ENCODE data around the gene WDR6. TPM values are rescaled to one million over a fixed set of nuclear protein-coding genes. Genes with fewer than 3 reads are reported as not detected.

Gene WDR6
- total and polyA plus RNA-seq, 10 of the 15 experiments (the other 5 are each of a cell fraction or from before 2014, with no cell fraction given) = 21.3 to 169 (median 107) TPM

DNA sequence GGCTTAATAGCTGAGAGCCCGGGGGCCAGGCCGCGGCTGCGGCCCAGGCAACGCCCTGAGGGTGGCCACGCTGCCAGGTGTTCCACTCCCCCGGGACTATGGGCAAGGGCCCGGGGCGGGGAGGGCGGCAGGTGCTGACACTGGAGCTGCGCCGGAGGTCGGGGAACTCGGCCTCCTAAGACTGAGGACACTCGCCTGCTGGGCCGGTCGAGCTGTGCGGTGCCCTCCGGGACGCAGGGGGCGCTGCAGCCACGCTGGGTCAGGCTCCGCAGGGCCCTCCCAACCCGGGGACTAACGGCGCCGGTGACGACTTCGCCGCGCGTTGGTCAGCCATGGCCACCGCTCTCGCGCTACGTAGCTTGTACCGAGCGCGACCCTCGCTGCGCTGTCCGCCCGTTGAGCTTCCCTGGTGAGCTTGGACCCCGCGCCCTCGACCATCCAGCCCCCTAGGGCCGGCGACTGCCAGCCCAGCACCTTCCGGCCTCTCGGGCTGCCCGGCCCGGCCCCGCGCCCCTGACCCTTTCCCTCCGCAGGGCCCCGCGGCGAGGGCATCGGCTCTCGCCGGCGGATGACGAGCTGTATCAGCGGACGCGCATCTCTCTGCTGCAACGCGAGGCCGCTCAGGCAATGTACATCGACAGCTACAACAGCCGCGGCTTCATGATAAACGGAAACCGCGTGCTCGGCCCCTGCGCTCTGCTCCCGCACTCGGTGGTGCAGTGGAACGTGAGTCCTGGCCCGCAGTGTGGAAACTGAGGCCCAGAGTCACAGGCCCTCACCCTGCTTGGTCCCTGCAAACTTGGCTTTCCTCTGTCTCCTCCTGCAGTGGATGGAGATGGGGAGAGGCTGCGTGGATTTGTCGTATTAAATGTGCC lies 14.9 kb downstream of the WDR6 start, which contains the start of gene NDUFAF3 (continued):
- TF ChIP-seq, protein P1, sequence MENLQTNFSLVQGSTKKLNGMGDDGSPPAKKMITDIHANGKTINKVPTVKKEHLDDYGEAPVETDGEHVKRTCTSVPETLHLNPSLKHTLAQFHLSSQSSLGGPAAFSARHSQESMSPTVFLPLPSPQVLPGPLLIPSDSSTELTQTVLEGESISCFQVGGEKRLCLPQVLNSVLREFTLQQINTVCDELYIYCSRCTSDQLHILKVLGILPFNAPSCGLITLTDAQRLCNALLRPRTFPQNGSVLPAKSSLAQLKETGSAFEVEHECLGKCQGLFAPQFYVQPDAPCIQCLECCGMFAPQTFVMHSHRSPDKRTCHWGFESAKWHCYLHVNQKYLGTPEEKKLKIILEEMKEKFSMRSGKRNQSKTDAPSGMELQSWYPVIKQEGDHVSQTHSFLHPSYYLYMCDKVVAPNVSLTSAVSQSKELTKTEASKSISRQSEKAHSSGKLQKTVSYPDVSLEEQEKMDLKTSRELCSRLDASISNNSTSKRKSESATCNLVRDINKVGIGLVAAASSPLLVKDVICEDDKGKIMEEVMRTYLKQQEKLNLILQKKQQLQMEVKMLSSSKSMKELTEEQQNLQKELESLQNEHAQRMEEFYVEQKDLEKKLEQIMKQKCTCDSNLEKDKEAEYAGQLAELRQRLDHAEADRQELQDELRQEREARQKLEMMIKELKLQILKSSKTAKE (IDR thresholded peaks at IDR 0.05; ENCODE audit: low read depth, poor library complexity, severe bottlenecking) = no peak
- TF ChIP-seq POU2F2 (IDR thresholded peaks at IDR 0.05; ENCODE audit: borderline replicate concordance, low read depth, low read length) (peak; percentile 77; the same call in 1 of the 3 replicates), SMC3 (IDR thresholded peaks at IDR 0.05; ENCODE audit: borderline replicate concordance, low read length) (peak; percentile 9; the same call in 1 of the 2 replicates), BACH1 (IDR thresholded peaks at IDR 0.05; ENCODE audit: borderline replicate concordance) (peak; percentile 76; the same call in 1 of the 2 replicates), NFXL1 (IDR thresholded peaks at IDR 0.05; ENCODE audit: borderline replicate concordance) (no peak), SREBF1 (IDR thresholded peaks at IDR 0.05; ENCODE audit: low read length) (no peak), NBN (IDR thresholded peaks at IDR 0.05) (peak; percentile 34), SRF (IDR thresholded peaks at IDR 0.05; ENCODE audit: low read depth in 2 of 2, low read length in 2 of 2) (no peak), YY1 (IDR thresholded peaks at IDR 0.05; ENCODE audit: low read depth, low read length) (peak; percentile 93), RFX5 (IDR thresholded peaks at IDR 0.05; ENCODE audit: low read depth, low read length) (peak; percentile 59; the same call in 1 of the 2 replicates), MEF2B (IDR thresholded peaks at IDR 0.05; ENCODE audit: partially characterized antibody, poor library complexity, severe bottlenecking) (peak; percentile 96), SMARCA5 (IDR thresholded peaks at IDR 0.05) (peak; percentile 99), IRF4 (IDR thresholded peaks at IDR 0.05; ENCODE audit: low read depth, low read length) (no peak), POLR2AphosphoS5 (IDR thresholded peaks at IDR 0.05; ENCODE audit: low read length) (no peak; the same call in 1 of the 2 replicates), ATF7 (IDR thresholded peaks at IDR 0.05; ENCODE audit: low read depth) (peak; percentile 34; the same call in 1 of the 2 replicates), RCOR1 (conservative IDR thresholded peaks at IDR 0.05; ENCODE audit: low read depth, low read length) (0 out of 2 replicates have a peak, but pooled peaks have one; percentile 53), NR2C2 (IDR thresholded peaks at IDR 0.05; ENCODE audit: borderline replicate concordance, control insufficient read depth, insufficient read length, low read depth) (no peak), NRF1 (conservative IDR thresholded peaks at IDR 0.05; ENCODE audit: low read depth, low read length) (peak; percentile 23; the same call in 1 of the 2 replicates), TCF3 (IDR thresholded peaks at IDR 0.05; ENCODE audit: borderline replicate concordance, insufficient read depth, low read depth, low read length) (peak; percentile 96)
- TF ChIP-seq, protein P2, sequence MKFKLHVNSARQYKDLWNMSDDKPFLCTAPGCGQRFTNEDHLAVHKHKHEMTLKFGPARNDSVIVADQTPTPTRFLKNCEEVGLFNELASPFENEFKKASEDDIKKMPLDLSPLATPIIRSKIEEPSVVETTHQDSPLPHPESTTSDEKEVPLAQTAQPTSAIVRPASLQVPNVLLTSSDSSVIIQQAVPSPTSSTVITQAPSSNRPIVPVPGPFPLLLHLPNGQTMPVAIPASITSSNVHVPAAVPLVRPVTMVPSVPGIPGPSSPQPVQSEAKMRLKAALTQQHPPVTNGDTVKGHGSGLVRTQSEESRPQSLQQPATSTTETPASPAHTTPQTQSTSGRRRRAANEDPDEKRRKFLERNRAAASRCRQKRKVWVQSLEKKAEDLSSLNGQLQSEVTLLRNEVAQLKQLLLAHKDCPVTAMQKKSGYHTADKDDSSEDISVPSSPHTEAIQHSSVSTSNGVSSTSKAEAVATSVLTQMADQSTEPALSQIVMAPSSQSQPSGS (IDR thresholded peaks at IDR 0.05; ENCODE audit: low read length) = no peak
- TF ChIP-seq, protein P3, sequence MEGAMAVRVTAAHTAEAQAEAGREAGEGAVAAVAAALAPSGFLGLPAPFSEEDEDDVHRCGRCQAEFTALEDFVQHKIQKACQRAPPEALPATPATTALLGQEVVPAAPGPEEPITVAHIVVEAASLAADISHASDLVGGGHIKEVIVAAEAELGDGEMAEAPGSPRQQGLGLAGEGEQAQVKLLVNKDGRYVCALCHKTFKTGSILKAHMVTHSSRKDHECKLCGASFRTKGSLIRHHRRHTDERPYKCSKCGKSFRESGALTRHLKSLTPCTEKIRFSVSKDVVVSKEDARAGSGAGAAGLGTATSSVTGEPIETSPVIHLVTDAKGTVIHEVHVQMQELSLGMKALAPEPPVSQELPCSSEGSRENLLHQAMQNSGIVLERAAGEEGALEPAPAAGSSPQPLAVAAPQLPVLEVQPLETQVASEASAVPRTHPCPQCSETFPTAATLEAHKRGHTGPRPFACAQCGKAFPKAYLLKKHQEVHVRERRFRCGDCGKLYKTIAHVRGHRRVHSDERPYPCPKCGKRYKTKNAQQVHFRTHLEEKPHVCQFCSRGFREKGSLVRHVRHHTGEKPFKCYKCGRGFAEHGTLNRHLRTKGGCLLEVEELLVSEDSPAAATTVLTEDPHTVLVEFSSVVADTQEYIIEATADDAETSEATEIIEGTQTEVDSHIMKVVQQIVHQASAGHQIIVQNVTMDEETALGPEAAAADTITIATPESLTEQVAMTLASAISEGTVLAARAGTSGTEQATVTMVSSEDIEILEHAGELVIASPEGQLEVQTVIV (IDR thresholded peaks at IDR 0.05; ENCODE audit: borderline replicate concordance, partially characterized antibody) = no peak
- TF ChIP-seq, protein P4, sequence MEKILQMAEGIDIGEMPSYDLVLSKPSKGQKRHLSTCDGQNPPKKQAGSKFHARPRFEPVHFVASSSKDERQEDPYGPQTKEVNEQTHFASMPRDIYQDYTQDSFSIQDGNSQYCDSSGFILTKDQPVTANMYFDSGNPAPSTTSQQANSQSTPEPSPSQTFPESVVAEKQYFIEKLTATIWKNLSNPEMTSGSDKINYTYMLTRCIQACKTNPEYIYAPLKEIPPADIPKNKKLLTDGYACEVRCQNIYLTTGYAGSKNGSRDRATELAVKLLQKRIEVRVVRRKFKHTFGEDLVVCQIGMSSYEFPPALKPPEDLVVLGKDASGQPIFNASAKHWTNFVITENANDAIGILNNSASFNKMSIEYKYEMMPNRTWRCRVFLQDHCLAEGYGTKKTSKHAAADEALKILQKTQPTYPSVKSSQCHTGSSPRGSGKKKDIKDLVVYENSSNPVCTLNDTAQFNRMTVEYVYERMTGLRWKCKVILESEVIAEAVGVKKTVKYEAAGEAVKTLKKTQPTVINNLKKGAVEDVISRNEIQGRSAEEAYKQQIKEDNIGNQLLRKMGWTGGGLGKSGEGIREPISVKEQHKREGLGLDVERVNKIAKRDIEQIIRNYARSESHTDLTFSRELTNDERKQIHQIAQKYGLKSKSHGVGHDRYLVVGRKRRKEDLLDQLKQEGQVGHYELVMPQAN (conservative IDR thresholded peaks at IDR 0.05) = peak; percentile 78
